ENCODE measurements around the gene FKBP5.

DNA sequence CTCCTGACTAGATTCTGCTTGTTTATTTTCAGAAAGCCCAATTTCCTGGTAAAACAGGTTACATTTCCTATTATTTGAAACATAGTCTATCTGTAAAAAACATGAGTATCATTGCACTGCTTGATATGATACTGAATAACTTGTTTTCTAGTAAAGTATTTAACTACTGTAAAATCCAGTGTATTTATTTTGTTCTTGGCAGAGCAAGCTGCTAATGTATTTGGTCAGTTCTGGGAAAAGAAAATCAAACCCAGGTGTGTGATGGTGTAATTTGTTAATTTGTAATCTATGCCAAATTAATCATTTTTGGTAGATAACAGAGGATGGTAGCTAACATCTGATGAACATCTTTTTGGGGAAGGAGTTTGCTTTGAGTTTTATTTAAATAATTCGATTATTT lies 50.8 kb downstream of the FKBP5 start:
- TF ChIP-seq RBBP5 (IDR thresholded peaks at IDR 0.05; ENCODE audit: borderline replicate concordance, insufficient read depth, low read length, poor library complexity, severe bottlenecking), result no peak
- TF ChIP-seq CREM (IDR thresholded peaks at IDR 0.05; ENCODE audit: low read depth), result no peak
- no peak for TF ChIP-seq SMARCB1 (IDR thresholded peaks at IDR 0.05; ENCODE audit: insufficient read length, low read depth)
- TF ChIP-seq POLR3G (IDR thresholded peaks at IDR 0.05; ENCODE audit: extremely low read depth, insufficient read length, insufficient replicate concordance), result no peak
- TF ChIP-seq, protein P1, sequence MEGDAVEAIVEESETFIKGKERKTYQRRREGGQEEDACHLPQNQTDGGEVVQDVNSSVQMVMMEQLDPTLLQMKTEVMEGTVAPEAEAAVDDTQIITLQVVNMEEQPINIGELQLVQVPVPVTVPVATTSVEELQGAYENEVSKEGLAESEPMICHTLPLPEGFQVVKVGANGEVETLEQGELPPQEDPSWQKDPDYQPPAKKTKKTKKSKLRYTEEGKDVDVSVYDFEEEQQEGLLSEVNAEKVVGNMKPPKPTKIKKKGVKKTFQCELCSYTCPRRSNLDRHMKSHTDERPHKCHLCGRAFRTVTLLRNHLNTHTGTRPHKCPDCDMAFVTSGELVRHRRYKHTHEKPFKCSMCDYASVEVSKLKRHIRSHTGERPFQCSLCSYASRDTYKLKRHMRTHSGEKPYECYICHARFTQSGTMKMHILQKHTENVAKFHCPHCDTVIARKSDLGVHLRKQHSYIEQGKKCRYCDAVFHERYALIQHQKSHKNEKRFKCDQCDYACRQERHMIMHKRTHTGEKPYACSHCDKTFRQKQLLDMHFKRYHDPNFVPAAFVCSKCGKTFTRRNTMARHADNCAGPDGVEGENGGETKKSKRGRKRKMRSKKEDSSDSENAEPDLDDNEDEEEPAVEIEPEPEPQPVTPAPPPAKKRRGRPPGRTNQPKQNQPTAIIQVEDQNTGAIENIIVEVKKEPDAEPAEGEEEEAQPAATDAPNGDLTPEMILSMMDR (IDR thresholded peaks at IDR 0.05 in 2 of 3, conservative IDR thresholded peaks at IDR 0.05 in 1 of 3; ENCODE audit: insufficient read depth in 2 of 3, low read depth in 1 of 3, low read length in 3 of 3), result no peak
- no peak for TF ChIP-seq LARP7 (IDR thresholded peaks at IDR 0.05)
- no peak for TF ChIP-seq SMAD3 (CRISPR knock-in tag; conservative IDR thresholded peaks at IDR 0.05)
- no peak for TF ChIP-seq SRSF1 (IDR thresholded peaks at IDR 0.05; ENCODE audit: low read depth, low read length)
- TF ChIP-seq, protein P2, sequence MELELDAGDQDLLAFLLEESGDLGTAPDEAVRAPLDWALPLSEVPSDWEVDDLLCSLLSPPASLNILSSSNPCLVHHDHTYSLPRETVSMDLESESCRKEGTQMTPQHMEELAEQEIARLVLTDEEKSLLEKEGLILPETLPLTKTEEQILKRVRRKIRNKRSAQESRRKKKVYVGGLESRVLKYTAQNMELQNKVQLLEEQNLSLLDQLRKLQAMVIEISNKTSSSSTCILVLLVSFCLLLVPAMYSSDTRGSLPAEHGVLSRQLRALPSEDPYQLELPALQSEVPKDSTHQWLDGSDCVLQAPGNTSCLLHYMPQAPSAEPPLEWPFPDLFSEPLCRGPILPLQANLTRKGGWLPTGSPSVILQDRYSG (tag; conservative IDR thresholded peaks at IDR 0.05; ENCODE audit: low read depth), result no peak
- TF ChIP-seq, protein P3, sequence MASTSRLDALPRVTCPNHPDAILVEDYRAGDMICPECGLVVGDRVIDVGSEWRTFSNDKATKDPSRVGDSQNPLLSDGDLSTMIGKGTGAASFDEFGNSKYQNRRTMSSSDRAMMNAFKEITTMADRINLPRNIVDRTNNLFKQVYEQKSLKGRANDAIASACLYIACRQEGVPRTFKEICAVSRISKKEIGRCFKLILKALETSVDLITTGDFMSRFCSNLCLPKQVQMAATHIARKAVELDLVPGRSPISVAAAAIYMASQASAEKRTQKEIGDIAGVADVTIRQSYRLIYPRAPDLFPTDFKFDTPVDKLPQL (IDR thresholded peaks at IDR 0.05; ENCODE audit: extremely low read depth, insufficient read length), result no peak
- TF ChIP-seq GTF2F1 (IDR thresholded peaks at IDR 0.05; ENCODE audit: low read depth, low read length), result no peak
- TF ChIP-seq ZNF830 (CRISPR knock-in tag; IDR thresholded peaks at IDR 0.05), result no peak
